GM18520 (cell line): ENCODE measurements around the gene BBS5.
"Not testable (repeated sequence)": the region's sequence is repeated elsewhere in the genome, so short reads cannot be mapped to it uniquely, and the experiment has no call there.

Source experiments
- ATAC-seq: cut with Tn5 transposase; IDR thresholded peaks from one replicate; pipeline ENCODE4 v1.9.1; 2021; ENCODE audit not compliant: unreplicated experiment

BBS5 gene

DNA sequence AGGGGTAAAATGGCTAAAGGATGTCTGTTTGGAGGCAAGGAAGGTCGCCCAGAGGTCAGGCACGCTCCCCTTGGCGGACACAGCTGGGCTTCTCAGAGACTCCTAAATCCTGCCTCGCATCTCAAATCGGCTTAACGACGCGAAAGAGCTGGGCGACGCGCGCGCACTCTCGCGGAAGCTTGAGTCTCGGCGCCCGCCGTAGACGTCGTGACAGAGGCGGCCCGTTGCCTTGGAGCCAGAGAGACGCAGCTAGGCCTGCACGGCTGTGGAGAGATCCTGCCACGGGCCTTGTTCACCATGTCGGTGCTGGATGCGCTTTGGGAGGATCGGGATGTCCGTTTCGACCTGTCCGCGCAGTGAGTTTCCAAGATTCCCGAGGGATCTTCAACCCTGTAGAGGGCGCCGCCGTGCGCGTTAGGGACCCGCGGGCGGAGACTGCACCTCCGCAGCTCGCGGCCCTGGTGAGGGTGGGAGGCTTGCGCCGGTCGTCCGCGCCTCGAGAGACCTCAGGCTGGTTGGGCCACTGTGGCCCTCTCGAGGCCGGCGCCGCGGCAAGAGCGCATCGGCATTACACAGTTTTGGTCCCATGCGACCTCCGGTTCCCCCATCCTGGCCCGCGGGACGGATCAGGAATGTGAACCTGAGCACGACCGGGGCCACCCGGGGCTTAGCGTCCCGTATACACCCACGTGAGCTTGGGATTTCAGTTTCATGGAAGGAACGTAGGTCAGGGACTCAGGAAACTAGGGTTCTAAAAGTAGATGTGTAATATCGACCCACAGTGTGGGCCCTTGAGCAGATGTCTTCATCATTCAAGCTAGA is at the start of gene BBS5:
Gene BBS5, plus strand, starts transcription at position 238 of the 822 bp plus-strand sequence. Its CDS starts 60 bp downstream, at position 298.
- ATAC-seq: peak; percentile 84

DNA sequence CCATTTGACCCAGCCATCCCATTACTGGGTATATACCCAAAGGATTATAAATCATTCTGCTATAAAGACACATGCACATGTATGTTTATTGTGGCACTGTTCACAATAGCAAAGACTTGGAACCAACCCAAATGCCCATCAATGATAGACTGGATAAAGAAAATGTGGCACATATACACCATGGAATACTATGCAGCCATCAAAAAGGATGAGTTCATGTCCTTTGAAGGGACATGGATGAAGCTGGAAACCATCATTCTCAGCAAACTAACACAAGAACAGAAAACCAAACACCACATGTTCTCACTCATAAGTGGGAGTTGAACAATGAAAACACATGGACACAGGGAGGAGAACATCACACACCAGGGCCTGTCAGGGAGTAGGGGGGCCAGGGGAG is 47.5 kb upstream of the BBS5 start:
- not testable (repeated sequence) for ATAC-seq

DNA sequence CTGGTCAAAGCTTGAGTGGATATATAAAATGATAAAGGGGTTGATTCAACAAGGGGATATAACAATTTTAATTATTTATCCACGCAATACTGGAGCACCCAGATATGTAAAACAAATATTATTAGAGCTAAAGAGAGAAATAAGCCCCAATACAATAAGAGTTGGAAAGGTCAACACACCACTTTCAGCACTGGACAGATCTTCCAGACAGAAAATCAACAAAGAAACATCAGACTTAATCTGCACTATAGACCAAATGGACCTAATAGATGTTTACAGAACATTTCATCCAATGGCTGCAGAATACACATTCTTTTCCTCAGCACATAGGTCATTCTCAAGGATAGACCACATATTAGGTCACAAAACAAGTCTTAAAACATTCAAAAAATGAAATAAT is 45.1 kb upstream of the BBS5 start:
- ATAC-seq: not testable (repeated sequence)

DNA sequence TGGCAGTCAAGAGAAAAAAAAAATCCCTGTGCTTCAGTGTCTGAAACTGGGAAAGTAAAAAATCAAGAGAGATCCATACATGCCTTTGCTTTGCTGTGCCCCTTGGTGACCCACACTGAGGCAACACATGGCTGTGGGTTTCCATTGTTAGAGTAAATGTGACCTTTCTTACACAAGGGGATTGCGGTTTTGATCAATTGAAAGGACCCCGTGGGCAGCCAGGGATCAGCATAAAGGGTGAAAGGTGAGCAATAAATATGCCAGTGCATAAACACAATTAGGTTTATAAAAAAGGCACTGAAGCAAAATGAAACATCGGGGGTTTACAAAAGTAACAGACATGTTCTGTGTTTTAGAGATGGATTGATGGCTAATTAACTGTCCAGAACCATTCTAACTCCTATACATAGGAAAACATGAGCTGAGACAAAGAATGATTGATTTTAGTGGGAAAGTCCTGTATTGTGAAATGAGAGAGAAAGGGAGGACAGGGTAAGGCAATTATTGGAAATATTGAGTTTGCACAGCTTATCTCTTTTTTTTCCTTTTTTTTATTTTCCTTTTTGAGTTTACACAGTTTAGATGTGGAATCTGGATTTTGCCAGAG is 40.7 kb upstream of the BBS5 start:
- ATAC-seq: no peak

DNA sequence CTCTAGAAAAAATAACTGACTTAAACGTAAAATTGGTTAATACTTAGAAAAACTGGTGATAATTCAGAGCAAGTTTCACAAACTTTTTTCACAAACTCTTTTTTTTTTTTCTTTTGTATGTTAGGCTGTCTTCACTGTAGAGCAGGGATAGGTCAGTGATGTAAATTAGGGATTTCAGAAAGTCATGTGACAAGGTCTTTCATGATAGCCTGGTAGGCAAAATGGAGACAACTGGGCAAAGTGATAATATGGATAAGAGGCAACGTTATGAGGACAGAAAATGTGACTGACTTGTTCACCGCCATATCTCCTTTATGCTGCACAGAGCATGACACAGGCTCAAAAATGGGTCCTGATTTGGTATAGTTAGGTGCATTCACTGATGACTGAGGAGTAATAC is 39.4 kb upstream of the BBS5 start:
- ATAC-seq: no peak

DNA sequence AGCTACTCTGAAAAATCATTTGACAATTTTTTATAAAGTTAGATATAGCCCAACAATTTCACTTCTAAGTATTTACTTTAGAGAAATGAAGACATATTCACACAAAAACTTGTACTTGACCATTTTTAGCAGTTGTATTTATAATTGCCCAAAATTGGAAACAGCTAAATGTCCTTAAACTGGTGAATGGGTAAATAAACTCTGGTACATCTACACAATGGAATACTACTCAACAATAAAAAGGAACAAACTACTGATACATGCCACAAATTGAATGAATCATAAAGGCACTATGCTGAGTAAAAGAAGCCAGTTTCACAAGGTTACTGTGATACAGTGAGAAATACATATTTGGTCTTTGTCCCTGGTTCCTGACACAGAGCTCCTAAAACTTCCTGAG is 32.8 kb upstream of the BBS5 start:
- no peak for ATAC-seq

DNA sequence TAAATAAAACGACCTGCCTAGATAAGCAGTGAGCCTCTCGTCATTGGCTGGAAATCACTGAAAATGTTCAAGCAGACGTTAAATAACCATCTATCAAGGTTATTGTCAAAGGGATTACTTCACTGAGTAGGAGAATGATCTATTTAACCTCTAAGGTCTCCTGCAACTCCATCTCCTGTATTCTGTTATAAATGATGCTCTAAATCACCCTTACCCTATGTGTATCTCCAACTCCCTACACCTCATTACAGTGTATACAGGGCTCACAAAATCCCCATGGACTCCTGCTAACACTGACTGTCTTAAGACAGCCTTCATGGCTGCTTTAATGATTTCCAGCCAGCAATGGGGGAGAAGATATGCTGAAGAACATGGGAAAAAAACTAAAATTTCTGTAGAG is 31.0 kb upstream of the BBS5 start:
- no peak for ATAC-seq

DNA sequence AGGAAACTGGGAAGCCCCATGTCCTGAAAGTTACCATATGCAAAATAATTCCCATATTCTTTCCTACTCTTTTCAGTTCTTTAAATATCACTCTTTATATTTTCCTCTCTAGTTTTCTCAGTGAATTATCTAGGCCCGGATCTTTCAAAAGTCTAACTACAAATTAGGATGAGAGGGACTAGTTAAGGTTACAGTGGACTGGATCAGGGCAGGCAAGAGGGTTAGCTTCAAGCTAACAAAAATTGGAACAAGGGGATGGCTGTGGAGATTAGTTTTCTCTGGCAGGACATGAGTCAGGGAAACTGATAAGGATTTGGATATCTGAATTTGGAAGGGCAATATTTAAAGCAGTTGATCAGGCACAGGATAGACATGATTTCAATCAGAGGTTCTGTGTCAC is 30.4 kb upstream of the BBS5 start:
- no peak for ATAC-seq

DNA sequence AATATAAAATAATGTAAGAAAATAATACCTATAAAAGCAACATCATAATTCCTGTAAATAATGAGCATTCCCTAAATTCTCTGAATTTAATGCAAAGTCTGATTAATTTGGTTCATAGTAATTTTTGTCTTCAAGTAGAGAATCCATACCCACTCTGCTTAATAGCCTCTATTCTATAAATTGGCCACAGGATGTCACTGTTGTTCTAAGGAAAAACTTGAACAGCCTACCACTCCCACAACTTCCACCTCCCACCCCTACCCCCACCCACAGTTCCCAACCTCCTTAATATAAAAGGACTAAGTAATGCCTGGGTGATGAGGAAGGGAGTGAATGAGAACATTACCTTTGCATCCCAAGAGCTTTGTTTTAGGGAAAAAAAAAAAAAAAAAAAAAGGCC is 27.2 kb upstream of the BBS5 start:
- no peak for ATAC-seq

DNA sequence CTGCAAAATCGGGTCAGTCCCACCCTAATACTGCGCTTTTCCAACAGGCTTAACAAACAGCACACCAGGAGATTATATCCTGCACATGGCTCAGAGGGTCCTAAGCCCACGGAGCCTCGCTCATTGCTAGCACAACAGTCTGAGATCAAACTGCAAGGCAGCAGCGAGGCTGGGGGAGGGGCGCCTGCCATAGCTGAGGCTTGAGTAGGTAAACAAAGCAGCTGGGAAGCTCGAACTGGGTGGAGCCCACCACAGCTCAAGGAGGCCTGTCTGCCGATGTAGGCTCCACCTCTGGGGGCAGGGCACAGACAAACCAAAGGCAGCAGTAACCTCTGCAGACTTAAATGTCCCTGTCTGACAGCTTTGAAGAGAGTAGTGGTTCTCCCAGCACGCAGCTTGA is 26.2 kb upstream of the BBS5 start:
- ATAC-seq: not testable (repeated sequence)

DNA sequence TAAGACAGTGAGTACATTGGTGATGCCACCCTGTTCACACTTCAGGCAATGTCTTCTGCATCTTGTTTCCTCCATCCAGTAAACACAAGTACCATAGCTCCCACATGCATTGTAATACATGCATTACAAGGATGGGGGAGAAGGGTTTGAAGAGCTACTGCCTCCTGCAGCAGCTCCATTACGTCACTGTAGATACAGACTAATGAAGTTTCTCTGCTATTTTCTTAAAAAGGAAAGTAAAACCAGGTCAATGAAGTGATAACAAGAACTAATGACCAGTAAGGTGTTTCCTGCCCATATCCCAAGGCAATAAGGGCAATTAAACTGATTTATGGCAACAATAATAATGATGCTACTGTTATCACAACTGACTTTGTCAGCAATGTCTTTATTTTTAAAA is 18.2 kb upstream of the BBS5 start:
- ATAC-seq: no peak

DNA sequence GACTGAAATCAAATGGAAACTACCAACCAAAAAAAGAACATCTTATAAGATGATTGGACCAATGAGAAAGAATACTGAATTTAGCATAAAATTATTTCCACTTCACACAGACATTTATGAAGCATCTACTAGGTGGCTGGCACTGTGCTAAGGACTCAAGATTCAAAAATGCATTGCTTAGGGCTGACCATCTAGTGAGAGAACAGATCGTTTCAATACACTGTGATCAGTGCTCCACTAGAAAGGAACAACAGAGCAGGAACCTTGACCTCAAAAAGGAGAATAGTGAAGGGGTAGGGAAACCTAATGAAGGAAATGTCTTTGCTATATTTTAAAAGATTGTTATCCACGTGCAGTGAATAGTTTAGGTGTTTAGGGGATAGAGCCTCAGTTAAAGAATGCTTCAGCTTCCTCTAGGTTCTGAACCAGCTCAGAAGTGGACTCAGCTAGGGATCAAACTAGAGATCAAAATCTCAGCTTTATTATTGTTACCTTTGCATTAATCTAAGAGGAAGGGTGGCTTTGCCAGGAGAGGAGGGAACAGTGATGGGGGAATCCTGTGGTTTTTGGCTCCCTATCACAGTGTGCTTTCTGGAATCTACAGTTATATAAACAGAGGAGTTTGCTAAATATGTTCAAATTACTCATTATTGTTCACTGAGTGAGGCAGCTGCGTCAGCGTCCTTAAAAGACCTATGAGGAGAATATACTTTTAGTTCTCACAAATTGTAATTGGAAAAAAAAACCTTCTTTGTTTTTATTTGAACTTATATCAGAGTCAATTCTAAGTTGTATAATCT is 16.2 kb upstream of the BBS5 start:
- ATAC-seq: no peak

DNA sequence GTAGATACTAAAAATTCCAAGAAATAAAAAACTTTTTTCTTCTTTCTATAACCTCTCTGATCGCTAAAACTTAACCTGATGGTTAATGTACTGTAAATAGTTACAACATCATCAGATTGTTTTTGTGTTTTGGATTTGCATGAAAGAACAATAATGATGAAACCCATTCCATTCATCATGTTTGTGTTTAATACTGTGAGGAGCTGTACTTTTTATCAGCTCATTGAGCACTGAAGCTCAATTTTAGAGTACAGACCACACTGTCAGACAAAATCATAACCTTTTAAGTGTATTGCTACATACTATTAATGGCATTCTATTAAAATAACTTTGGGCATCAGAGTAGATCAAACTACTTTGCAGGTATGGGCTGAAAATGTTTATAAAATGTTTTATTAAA is 14.8 kb upstream of the BBS5 start:
- no peak for ATAC-seq

DNA sequence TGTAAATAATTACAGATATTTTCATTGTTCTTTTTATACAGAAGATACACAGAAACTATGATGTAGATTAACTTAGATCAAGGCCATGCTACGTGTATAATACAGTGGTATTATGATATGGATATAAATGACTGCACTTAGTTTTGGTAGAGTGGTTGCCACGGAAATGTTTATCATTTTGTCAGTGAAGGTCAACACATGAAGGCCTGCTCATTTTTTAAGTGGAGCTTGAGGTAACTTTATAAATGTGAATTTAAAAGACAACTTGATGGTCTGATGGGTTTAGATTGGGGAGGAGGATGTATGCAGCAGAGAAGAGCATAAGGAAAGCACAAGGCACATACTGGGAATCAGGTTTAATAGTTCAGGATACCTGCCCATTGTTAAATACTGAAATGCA is 14.4 kb upstream of the BBS5 start:
- ATAC-seq: no peak

DNA sequence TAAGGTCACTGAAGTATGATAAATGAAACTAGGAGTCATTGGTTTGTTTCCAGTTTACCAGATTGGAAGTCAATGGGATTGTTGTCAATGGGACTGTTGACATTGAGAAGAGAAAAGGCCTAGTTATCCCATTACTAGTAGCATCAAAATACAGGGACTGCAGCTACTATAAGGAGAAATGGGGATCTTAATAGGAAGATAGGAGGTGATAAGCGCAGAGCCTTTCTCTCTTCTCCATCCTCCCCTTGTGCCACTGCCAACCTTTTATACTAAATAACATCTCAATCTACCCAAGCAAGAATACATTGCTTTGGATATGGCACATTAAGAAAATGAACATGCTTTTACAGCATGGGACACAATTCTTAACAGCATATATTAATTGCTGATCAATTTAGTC is 10.5 kb upstream of the BBS5 start:
- no peak for ATAC-seq

DNA sequence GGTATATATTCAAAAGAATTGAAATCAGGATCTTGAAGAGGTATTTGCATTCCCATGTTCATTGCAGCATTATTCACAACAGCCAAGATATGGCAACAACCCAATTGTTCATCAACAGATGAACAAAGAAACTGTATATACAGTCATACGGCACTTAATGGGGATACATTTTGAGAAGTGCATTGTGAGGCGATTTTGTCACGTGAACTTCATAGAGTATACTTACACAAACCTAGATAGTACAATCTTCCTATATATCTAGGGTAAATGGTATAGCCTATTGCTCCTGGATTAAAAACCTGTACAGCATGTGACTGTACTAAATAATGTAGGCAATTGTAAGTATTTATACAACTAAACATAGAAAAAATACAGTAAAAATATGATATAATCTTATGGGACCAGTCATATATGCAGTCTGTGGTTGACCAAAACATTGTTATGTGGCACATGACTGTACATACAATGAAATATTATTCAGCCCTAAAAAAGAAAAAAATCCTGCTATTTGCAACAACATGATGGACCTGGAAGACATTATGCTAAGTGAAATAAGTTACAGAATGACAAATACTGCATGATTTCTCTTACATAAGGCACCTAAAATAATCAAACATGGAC is 9.2 kb upstream of the BBS5 start:
- no peak for ATAC-seq

DNA sequence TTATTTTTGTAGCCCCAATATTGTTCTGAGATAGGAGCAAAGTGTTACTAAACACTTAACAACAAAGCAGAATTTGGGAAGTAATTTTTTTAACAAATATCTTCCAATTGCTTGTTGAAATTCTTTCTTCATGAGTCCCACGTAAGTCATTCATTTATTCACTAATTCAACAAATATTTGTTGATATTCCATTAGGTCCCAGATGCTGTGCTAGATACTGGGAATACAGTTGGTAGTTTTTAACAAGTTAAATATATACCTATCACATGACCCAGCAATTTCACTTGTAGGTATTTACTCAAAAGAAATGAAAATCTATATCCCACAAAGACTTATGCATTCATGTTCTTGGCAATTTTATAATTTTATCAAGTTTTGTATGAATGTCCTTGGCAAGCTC is 7.0 kb upstream of the BBS5 start:
- no peak for ATAC-seq

DNA sequence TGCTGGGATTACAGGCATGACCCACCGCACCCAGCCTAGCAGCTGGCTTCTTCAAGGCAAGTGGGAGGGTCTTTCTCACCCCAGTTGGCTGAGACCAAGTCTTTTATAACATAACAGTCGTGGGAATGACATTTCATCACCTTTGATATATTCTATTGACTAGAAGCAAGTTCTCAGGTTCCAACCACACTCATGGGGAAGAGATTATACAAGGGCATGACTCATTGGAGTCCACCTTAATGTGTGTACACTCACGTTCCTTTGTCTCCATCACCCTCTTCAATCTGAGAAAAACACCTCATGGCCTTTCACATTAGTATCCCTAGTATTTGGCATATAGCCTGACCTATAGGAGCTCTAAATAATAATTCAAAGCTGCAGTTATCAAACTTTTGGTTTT is 2.8 kb upstream of the BBS5 start:
- ATAC-seq: no peak

DNA sequence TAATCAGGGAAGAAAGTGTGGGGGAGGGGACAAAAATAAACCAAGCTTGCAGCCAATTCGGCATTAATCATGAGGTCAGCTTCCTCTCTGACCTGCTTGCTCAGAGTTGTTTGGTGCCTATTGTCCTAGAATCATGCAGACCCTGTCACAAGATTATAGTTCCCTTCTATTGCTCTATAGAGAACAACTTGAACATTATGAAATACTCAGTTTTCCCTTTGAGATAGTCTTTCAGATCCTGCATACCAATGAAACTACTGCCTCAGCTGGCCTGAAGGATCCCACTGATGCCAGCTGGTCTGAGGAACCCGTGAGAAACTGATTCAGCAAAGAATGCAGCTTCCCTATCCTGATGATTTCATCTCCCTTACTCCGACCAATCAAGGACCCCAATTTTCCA is 955 bp upstream of the BBS5 start:
- ATAC-seq: no peak

DNA sequence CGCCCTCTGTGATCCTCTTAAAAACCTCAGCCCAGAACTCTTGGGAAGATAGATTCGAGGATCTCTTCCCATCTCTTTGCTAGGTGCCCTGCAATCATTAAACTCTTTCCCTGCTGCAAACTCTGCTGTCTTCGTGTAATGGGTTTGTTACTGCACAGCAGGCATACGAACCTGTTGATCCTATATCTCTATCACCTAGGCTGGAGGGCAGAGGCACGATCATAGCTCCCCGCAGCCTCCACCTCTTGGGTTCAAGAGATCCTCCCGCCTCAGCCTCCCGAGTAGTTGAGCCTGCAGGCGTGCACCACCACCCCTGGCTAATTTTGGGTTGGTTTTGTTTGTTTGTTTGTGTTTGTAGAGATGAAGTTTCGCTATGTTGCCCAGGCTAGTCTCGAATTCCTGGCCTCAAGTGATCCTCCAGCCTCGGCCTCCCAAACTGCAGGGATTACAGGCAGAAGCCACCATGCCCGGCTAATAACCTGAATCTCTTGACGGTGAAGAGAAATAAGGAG is 493 bp upstream of the BBS5 start:
- ATAC-seq: no peak

DNA sequence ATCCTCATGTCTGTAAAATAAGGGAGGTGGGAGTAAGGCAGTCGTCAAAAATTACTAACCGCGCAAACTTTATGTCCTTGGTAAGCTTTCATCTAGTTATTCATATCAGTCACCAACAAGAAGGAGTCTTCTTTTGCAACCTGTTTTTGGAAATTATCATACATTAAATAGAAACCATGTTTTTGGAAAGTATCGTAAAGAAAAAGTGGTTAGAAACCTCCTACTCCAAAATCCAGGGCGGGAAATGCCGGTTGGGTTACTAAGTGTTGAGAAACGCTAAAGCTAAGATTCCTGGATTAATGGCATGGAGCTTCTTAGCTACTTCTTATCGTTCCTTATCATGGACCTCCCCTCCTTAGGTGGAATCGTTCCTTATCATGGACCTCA is 778 bp downstream of the BBS5 start:
- ATAC-seq: no peak
